Cardiac septum (tissue), 1 donor: Measurements from ENCODE around the gene PIGQ. TPM values are rescaled to one million over a fixed set of nuclear protein-coding genes. Genes with fewer than 3 reads are reported as not detected.

Source experiments
- DNase-seq: peaks from one replicate; pipeline ENCODE4 v3.0.0-alpha.2; 2020; ENCODE audit warnings: low spot score
- intact Hi-C: fragments of 100-400 bp; cut with DNase I; formaldehyde crosslinking; loops from one replicate; pipeline ENCODE4 v1.14.0; 2022
- total RNA-seq: library from RNA; stranded (reverse); fragmentation: NEBNext Ultra II Directional; extraction: Animal tissue kit (Norgen Biotek cat#: 25700); gene quantifications from one replicate; pipeline ENCODE4 v1.2.1, GENCODE V29; 2021
- donor health status: DM: no; HTN: no; CAD: no.

PIGQ gene
- total RNA-seq, 1 donor from 2014 or later: 25.5 TPM

- no peak for DNase-seq
These were observed 4.9 kb upstream of the PIGQ start for GRCh38 chr16:564690-565418.

GRCh38 chr16:565419-566330 lies 4.1 kb upstream of the PIGQ start:
- intact Hi-C loops: no loop called here

More at GRCh38 chr16:564690-565418, 4.9 kb upstream of the PIGQ start:
- intact Hi-C loops: no loop called here

DNA sequence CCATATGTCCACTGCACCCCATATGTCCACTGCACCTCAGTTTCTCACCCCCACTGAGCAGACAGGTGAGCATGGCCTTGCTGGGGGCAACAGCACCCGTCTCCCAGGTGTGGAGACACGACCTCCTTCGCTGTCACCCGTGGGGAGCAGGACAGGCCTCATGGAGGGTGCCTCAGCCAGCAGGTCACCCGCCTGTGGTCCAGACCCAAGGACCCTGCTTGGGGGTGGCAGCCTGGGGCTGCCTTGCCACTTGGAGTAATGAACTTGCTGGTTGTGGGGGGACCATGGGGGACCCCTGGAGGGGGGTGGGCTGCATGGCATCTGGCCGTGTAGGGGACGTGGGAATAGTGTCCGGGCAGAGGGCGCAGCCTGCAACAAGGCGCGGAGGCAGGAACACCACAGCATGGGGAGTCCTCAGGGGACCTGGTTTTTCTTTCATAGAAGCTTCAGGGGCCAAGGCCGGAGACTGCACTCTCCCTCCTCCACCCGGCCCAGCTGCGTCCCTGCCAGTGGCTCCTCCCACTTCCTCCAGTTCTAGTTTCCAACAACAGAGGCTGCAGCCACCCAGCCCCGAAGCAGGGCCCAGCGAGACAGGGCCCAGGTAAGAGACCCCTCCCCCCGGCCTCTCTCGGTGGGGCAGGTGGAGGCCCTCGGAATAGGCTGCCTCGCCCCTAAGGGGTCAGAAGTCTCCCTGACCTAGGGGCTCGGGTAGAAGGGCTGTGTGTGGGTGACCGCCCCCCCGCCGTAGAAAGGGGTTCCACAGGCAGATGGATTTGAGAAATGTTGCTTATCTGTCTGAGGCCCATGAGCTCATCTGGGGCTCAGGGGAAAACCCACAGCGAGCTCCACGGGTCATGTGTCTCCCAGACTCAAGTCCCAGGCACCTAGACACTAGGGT lies 3.0 kb upstream of the PIGQ start, which contains the start of gene NHLRC4:
Gene NHLRC4 (plus strand): TSS at position 531 of the 898 bp plus-strand sequence. CDS start 1,043 bp downstream, outside the sequence.
- peak; percentile 81 for DNase-seq
- intact Hi-C loops: no loop called here

More at GRCh38 chr16:565419-566330, 4.1 kb upstream of the PIGQ start:
- no peak for DNase-seq

- intact Hi-C loops: no loop called here
- no peak for DNase-seq
These were observed 2.2 kb upstream of the PIGQ start for GRCh38 chr16:567373-568256.

DNA sequence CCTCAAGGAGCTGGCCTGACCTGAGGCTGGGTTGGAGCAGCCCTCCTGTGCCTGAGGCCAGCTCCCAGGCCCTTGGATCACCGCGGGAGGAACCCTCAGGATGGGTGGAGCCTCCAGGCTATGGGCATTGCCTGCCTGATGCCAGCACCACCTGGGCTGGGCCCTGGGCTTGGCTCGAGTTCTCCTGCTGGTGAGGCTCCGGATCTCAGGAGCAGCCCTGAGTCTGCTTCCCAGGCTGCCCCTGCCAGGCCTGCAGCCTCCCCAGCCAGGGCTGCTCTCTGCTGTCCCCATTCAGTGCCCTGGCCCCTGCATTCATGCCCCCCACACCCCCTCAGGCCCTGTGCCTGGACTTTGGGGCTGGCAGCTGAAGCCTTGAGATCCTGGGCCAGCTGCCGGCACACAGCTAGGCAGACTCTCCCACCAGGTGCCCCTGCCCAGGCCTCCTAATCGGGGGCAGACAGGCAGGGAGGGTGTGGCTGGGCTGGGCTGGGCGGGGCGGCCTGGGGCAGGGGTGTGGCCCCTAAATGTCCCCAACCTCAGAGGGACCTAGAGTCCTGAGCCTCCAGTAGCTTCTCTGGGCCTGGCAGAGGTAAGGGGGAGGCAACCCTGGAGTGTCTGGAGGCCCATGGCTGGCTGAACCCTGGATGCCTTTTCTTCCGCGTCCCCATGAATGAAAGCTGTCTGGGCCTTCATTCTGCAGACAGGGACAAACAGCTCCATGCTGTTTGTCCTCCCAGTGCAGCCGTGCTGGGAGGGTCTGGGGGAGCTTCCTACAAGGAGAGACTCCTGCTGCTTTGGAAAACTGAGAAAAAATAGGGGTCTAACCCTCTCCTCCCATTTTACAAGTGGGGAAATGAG lies 1.1 kb upstream of the PIGQ start:
- no peak for DNase-seq
- intact Hi-C loops: no loop called here

- DNase-seq: no peak
- intact Hi-C loops: no loop called here
These were observed 3.3 kb downstream of the PIGQ start for GRCh38 chr16:572865-573650.

DNA sequence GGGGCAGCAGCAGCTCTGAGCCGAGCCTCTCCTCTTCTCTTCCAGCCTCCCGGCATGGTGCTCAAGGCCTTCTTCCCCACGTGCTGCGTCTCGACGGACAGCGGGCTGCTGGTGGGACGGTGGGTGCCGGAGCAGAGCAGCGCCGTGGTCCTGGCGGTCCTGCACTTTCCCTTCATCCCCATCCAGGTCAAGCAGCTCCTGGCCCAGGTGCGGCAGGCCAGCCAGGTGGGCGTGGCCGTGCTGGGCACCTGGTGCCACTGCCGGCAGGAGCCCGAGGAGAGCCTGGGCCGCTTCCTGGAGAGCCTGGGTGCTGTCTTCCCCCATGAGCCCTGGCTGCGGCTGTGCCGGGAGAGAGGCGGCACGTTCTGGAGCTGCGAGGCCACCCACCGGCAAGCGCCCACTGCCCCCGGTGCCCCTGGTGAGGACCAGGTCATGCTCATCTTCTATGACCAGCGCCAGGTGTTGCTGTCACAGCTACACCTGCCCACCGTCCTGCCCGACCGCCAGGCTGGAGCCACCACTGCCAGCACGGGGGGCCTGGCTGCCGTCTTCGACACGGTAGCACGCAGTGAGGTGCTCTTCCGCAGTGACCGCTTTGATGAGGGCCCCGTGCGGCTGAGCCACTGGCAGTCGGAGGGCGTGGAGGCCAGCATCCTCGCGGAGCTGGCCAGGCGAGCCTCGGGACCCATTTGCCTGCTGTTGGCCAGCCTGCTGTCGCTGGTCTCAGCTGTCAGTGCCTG lies 4.4 kb downstream of the PIGQ start:
- DNase-seq: no peak
- intact Hi-C loops: no loop called here

- DNase-seq: no peak
- intact Hi-C loops: loop anchor here (5.0 kb wide), 1 partner anchor 212 kb away; the partner anchor contains the start of genes CHTF18 and RPUSD1
These were observed 5.8 kb downstream of the PIGQ start for GRCh38 chr16:575354-576196.

DNA sequence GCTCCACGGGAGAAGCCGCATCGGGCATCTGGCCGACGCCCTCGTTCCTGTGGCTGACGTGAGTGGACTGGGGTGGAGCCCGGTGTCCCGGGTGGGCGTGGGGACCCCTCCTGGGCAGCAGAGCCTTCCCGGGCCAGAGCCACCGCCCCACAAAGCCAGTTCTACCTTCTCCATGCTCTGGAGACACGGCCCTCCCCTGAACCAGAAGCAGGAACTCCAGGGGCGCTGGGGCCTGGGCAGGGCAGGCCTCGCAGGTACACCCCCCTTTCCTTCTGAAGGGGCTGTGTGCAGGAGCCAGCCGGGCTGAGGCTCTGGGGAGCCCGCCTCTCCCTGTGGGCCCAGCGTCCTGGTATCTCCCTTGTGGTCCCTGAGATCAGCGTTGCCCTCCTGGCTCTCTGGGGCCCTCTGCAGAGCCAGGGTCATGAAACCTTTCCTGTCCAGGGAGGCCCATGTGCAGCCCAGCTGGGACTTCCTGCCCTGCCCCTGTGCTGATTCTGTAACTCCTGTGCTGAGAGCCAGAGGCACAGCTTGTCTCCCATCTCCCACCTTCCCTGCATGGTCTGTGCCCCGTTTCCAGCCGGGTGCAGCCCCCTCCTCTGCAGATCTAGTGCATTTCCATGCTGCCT lies 6.5 kb downstream of the PIGQ start:
- intact Hi-C loops: loop anchor here (5.0 kb wide), 1 partner anchor 211 kb away; the partner anchor contains the start of genes CHTF18 and RPUSD1
- DNase-seq: no peak

- DNase-seq: no peak
- intact Hi-C loops: loop anchor here (5.0 kb wide), 1 partner anchor 210 kb away; the partner anchor contains the start of genes CHTF18 and RPUSD1
These were observed 7.0 kb downstream of the PIGQ start for GRCh38 chr16:576823-577201.

- DNase-seq: no peak
- intact Hi-C loops: loop anchor here (5.0 kb wide), 1 partner anchor 210 kb away; the partner anchor contains the start of genes CHTF18 and RPUSD1
These were observed 8.0 kb downstream of the PIGQ start for GRCh38 chr16:577796-578195.

- no peak for DNase-seq
- intact Hi-C loops: loop anchor here (5.0 kb wide), 1 partner anchor 209 kb away; the partner anchor contains the start of genes CHTF18 and RPUSD1
These were observed 8.6 kb downstream of the PIGQ start for GRCh38 chr16:578232-578869.

DNA sequence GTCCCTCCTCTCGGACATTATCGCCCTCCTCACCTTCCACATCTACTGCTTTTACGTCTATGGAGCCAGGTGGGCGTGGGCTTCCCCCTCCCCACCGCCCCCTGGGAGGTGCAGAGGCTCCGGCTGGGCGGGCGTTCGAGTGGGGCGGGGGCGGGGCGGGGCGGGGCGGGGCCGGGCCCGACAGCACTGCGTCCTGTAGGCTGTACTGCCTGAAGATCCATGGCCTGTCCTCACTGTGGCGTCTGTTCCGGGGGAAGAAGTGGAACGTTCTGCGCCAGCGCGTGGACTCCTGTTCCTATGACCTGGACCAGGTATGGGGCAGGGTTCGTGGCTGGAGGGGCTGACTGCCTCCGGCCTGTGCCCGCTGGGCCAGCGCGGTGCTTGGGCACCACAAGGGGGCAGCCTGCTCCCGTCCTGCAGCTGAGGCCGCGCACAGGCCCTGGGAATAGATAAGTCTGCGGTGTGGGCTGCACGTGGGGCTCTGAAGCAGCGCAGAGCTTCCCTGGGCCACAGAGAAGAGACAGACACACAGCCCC lies 9.2 kb downstream of the PIGQ start:
- peak; percentile 85 for DNase-seq
- intact Hi-C loops: loop anchor here (5.0 kb wide), 1 partner anchor 208 kb away; the partner anchor contains the start of genes CHTF18 and RPUSD1
